GM12865 (cell line): ENCODE data around the gene HRH1.
"Not testable (repeated sequence)": the region's sequence is repeated elsewhere in the genome, so short reads cannot be mapped to it uniquely, and the experiment has no call there.

ENCODE experiments used
- DNase-seq: peaks from one replicate; pipeline ENCODE4 v3.0.0; 2010; ENCODE audit warnings: low read depth
- H3K4me3 ChIP-seq: 2 replicates; pipeline ENCODE4 v1.5.1; 2011; ENCODE audit warnings: mild to moderate bottlenecking, low read depth, low read length, control low read depth
- CTCF ChIP-seq: IDR thresholded peaks from 2 replicates; pipeline ENCODE4 v1.5.1; 2011; ENCODE audit warnings: low read length, control low read depth, low read depth, inconsistent platforms; ENCODE audit not compliant: insufficient read depth; ENCODE audit errors: missing control alignments

The HRH1 gene

GRCh38 chr3:11198495-11198894 lies 44.2 kb downstream of the HRH1 start:
- DNase-seq, result no peak
- H3K4me3 ChIP-seq, result no peak overlapping the region
- no peak for TF ChIP-seq CTCF

- H3K4me3 ChIP-seq, result no peak overlapping the region
- TF ChIP-seq CTCF, result no peak
- DNase-seq, result no peak
These were observed 45.9 kb downstream of the HRH1 start for GRCh38 chr3:11199902-11200845.

- DNase-seq, result no peak
- no peak for TF ChIP-seq CTCF
- H3K4me3 ChIP-seq, result no peak overlapping the region
These were observed 47.1 kb downstream of the HRH1 start for GRCh38 chr3:11201251-11202019.

- TF ChIP-seq CTCF, result no peak
- H3K4me3 ChIP-seq, result no peak overlapping the region
- DNase-seq, result no peak
These were observed 49.7 kb downstream of the HRH1 start for GRCh38 chr3:11203961-11204360.

- H3K4me3 ChIP-seq, result no peak overlapping the region
- TF ChIP-seq CTCF, result no peak
- no peak for DNase-seq
These were observed 50.5 kb downstream of the HRH1 start for GRCh38 chr3:11204697-11205348.

- not testable (repeated sequence) for H3K4me3 ChIP-seq
- peak; percentile 18 for DNase-seq
These were observed 51.6 kb downstream of the HRH1 start for GRCh38 chr3:11205881-11206280.

GRCh38 chr3:11206316-11206715 lies 52.0 kb downstream of the HRH1 start:
- no peak for TF ChIP-seq CTCF
- no peak overlapping the region for H3K4me3 ChIP-seq
- DNase-seq, result no peak
